ENCODE results near the gene RAP1GAP2.
"Not testable (repeated sequence)": the region's sequence is repeated elsewhere in the genome, so short reads cannot be mapped to it uniquely, and the experiment has no call there.

Gene RAP1GAP2

GRCh38 chr17:2994441-2994840, 198.2 kb downstream of the RAP1GAP2 start:
- FAIRE-seq = no peak
- DNase-seq (ENCODE audit: low spot score) = no peak

DNA sequence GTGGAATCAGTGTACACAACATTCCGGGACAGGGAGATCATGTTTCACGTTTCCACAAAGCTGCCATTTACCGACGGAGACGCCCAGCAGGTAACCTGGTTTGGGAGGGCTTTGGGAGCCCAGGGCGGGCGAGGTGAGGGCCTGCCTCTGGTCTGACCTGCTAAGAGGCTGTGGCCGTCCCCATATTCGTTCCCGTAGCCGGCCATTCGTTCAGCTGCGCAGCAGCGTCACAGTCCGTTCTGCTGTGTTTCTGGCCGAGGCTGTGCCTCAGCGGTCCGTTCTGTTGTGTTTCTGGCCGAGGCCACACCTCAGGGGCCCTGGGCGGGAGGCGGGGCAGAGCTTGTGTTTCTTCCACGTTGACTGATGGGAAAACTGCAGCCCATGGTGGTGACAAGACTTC, 199.1 kb downstream of the RAP1GAP2 start:
- no peak for FAIRE-seq
- no peak for DNase-seq (ENCODE audit: low spot score)

DNA sequence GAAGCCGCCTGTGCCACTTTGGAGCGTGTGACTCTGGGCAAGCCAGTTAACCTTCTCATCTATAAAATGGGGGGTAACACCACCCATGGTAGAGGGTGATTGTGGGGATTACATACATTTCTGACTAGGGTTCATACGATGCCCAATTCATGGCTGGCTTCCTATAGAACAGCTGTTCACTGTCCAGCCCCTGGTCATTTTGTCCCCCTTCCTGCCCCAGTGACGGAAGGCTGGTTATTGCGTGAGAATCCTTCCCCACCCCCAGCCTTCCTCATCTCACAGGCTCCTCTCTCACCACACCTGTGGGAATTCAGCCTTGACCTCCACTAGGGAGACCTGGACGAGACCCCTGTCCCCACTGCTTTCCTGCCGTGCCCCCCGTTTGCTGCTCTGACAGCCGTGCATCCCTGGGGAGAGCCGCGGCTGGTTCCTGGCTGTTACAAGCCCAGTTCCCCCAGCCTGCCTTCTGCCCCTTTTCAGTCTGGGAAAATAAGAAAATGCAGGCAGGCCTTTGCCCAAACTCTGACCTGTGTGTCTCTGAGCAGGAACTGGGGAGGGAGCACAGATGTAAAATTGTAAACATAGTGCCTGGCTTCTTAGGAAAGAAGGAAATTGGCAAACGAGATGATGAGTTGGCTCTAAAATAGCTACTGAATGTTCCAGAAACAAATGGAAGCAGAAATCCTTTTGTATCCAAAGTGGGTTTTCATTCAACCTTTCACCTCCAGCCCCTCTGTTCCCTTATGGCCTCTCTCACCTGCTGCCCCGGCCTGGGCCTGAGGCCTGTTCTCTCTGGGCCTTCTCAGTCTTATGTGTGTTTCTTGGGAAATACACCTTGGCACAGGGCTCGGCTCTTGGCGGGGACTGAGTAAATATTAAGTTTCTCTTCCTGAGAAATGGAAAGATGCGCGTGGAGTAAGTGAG, 199.9 kb downstream of the RAP1GAP2 start:
- no peak for DNase-seq (ENCODE audit: low spot score)
- FAIRE-seq = no peak

GRCh38 chr17:2996810-2997670, 200.8 kb downstream of the RAP1GAP2 start:
- no peak for FAIRE-seq
- no peak for DNase-seq (ENCODE audit: low spot score)

GRCh38 chr17:2998469-2998901, 202.2 kb downstream of the RAP1GAP2 start:
- peak; percentile 12 for DNase-seq (ENCODE audit: low spot score)
- FAIRE-seq = not testable (repeated sequence)

DNA sequence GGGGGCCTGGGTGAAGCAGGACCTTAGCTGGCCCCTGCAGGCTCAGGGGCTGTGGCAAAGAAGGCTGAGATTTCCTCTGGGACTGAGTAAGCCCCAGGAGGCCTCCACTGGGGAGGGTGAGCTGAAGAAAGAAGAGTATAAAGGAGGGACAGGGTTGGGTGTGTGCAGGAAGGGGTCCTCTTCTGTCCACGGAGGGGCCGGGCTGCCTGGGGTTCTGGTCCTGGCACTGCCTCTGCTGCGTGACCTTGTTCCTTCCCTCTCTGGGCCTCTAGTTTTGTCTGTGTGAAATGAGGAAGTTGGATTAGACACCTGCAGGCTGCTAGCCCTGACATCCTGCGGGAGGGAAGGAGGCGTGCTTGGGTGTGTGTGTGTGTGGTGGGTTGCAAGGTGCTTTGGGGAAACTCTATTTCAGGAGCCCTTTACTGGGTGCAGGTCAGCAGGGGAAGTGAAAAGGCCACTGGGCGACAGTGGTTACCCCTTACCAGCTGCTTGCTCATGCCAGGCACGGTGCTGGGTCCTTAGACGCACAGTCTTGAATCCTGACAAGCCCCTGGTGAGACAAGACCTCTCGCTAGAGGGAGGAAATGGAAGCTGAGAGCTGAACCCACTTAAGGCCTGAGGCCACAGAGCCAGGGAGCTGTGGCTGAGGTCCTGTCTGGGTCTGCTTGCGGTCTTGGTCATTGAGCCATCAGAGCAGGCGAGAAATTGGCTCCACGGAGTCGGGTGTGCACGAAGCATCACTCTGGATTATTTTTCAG, 206.5 kb downstream of the RAP1GAP2 start:
- FAIRE-seq (no peak), DNase-seq (ENCODE audit: low spot score) (no peak)

DNA sequence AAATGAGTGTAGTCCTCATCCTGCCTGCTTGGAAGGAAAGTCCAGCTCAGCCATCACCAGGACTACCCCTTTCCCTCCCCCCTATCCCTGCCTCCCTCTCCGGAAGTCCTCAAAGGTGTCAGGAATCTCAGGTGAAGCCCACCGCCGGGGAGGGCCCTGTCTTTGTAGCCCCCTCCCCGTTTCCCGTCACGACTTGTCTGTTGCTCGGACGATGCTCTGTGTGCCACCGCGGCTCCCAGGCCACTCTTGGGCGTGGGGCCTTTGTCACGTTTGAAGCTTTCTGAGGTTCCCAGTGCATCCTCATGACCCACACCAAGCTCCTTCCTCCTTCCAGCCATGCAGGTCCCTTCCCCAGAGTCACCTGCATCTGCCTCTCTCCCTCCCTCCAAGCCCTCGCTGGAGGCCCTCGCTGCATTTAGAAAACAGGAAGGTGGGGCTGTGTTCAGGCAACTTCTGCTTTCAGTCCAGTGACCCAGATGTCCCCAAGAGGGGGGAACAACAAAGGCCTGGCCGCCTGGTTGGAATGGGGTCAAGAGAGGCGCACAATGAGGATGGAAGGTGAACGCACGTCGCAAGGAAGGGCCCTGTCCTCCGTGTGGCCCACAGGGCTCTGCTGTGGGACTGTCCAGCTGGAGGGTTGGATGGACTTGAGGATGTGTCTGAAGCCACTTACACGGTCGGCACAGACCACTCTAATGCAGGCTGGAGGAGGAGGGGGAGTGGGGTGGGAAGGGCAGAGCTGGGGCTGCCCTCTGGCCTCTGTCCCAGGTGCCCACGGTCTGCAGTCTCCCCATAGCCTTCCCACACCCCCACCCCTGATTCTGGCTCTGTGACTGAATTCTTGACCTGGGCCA, 207.3 kb downstream of the RAP1GAP2 start:
- FAIRE-seq = no peak

GRCh38 chr17:3004150-3004801, 208.0 kb downstream of the RAP1GAP2 start:
- peak; percentile 79 for FAIRE-seq
- peak; percentile 93 for DNase-seq (ENCODE audit: low spot score)

More for the DNA sequence above, 207.3 kb downstream of the RAP1GAP2 start:
- DNase-seq (ENCODE audit: low spot score) = no peak

DNA sequence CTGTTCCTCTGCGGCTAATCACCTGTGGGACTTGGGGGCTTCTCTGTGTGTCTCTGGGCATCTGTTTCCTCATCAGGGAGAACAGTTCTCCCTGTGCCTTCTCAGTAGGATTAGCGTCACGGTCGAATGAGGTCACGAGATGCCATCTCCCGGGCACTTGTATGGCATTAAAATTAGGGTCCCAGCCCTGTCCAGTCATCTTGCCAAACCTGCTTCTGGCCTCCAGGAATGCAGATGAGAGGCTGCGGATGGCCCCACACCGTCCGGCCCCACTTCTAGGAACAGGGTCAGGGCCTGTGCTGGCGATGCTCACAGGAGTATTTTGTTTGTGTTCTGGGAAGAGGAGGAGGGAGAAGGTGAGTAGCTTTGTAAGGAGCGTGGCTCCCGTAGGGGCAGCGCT, 208.7 kb downstream of the RAP1GAP2 start:
- DNase-seq (ENCODE audit: low spot score) = no peak
- no peak for FAIRE-seq

DNA sequence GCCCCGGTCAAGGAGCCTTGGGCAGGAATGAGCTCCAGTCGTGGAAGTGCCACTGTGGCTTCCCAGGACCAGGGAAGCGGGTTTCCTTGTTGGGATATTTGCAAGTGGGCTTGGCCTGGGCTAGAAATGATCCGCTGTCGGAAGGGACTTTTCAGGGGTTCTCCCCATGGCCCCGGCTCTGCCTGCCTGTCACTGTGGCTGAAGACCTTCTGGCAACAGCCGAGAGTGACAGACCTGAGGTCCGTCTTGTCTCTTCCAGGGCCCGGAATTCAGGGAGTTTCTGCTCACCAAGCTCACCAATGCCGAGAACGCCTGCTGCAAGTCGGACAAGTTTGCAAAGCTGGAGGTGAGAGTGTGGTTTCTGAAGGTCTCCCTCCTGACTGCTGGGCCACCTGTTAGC, 209.5 kb downstream of the RAP1GAP2 start:
- FAIRE-seq (no peak), DNase-seq (ENCODE audit: low spot score) (no peak)

- DNase-seq (ENCODE audit: low spot score) (no peak), FAIRE-seq (no peak)
These were observed 210.6 kb downstream of the RAP1GAP2 start for GRCh38 chr17:3006801-3007200.

GRCh38 chr17:3007651-3008121, 211.4 kb downstream of the RAP1GAP2 start:
- FAIRE-seq (no peak), DNase-seq (ENCODE audit: low spot score) (no peak)

- no peak for DNase-seq (ENCODE audit: low spot score)
- no peak for FAIRE-seq
These were observed 212.4 kb downstream of the RAP1GAP2 start for GRCh38 chr17:3008336-3009288.

GRCh38 chr17:3009411-3009920, 213.2 kb downstream of the RAP1GAP2 start:
- no peak for DNase-seq (ENCODE audit: low spot score)
- no peak for FAIRE-seq

GRCh38 chr17:3011891-3012290, 215.7 kb downstream of the RAP1GAP2 start:
- DNase-seq (ENCODE audit: low spot score) (no peak), FAIRE-seq (no peak)

DNA sequence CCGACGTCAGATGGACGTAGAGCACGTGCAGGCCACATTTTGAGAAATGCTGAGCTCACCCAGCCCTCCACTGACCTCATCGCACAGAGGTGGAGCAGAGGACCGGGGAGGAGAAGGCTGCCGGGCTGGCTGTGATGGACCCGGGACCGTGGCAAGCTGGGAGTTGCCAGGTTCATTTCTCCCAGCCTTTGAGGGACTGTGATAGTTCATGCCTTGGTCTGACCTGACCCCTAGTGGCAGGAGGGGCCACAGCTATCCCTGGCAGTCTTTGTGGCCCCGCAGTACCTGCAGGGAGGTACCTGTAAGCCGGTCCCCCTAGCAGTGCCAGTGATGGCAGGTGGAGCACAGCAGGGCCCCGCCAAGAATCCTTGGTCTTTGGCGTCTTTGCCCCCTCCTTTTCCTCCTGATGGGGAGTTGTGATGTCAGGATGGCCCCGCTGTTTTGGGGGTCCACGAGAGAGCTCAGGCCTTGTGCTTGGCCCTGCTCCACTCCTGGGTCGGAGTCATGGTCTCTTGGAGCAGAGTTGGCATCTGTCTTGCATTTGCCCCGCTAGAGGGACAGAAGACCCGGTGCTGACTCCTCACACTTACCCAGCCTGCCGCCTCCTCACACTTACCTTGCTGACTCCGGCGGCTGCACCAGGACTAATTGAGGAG, 216.8 kb downstream of the RAP1GAP2 start:
- FAIRE-seq (no peak), DNase-seq (ENCODE audit: low spot score) (peak; percentile 44)

DNA sequence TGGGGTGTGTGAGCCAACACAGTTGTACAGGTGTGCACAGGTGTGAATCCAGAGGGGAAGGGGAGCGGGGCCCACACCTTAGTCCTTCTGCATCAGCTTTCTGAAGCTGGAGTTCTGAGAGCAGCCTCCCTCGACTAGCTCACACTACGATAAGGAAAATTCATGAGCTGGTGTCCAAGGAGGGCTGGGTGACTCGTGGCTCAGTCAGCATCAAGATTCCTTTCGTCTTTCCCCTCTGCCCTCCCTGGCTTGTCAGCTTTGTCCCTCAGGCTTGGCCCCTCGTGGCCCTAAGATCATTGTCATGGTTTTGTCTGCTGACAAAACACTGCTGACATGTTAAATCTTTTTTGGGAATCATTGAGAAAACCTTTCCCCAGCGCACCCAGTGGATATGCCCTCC, 219.7 kb downstream of the RAP1GAP2 start:
- no peak for FAIRE-seq
- no peak for DNase-seq (ENCODE audit: low spot score)

- DNase-seq (ENCODE audit: low spot score) (no peak), FAIRE-seq (no peak)
These were observed 221.7 kb downstream of the RAP1GAP2 start for GRCh38 chr17:3017936-3018335.

All from RCC 7860 (cell line).